ENCODE data around the gene MIER1.
"Not testable (repeated sequence)": the region's sequence is repeated elsewhere in the genome, so short reads cannot be mapped to it uniquely, and the experiment has no call there.

MIER1 gene

DNA sequence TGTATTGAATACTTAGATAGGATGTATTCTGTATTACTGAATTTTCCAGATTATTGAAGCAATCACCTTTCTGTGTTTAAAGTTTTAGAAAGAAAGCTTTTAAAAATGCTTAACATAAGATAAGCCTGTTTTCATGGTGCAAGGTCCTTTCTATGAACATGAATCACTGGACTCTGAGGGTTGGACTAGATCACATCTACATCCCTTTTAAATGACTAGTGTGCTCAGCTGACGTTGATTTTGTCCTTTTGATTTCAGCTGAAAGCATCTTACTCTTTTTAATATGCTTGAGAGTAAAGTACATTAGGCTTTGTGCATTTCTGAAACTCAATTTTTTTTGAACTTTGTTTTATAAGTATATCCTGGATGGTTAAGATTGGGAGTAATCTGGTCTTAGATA lies 16.2 kb downstream of the MIER1 start:
- no peak for DNase-seq

GRCh38 chr1:66943361-66943969 lies 18.7 kb downstream of the MIER1 start:
- DNase-seq = no peak

DNA sequence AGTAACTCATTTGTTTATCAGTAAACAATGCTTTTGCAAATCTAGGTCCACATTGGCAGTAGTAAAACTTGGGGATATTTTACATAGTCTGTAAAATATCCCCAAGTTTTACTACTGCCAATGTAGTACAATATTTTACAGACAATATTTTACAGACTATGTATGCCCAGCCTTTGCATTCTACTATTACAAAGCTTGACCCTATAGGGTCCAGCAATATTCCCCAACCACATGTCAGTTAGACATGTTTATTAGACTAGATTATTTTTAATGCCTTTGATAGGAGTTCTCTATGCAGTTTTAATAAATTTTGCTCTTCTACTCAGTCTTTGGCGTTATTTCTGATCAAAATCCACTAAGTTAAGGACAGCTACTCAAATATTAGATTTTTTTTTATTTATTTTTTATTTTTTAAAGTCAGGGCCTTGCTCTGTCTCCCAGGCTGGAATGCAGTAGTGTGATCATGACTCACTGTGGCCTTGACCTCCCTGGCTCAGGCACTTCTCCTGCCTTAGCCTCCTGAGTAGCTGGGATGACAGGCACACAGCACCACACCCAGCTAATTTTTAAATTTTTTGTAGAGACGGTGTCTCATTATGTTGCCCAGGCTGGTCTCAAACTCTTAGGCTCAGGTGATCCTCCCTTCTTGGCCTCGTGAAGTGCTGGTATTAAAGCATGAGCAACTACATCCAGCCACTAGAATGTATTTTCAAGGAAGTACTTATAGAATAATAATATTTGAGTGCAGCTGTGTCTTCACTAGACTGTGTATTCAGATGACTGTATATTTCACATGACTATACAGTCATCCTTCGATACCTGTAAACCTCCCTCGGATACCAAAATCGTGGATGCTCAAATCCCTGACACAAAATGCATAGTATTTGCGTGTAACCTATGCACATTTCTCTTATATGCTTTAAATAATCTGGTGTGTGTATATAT lies 19.8 kb downstream of the MIER1 start:
- no peak for DNase-seq

GRCh38 chr1:66945316-66945715 lies 20.5 kb downstream of the MIER1 start:
- DNase-seq = no peak

- DNase-seq = no peak
These were observed 22.5 kb downstream of the MIER1 start for GRCh38 chr1:66947267-66947666.

GRCh38 chr1:66951513-66951912 lies 26.7 kb downstream of the MIER1 start:
- no peak for DNase-seq

DNA sequence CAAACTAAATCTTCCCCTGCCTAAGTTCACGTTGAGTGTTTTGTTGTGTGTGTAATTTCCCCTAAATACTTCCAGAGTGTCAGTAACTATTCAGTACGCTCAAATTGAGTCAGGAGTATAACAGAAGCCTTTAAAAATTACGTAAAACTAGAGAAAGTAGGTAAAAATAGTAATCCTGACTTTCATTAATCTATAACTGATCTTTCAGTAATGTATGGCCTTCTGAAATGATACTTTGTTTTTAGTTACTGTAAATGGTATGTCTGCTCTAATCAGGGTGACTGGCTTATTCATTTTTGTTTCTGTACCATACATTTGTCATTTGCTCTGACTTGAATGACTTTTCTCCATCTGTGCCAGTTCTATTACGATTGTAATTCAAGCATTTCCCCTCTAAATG lies 29.4 kb downstream of the MIER1 start:
- no peak for DNase-seq

GRCh38 chr1:66957938-66958337 lies 33.1 kb downstream of the MIER1 start:
- DNase-seq = no peak

- not testable (repeated sequence) for DNase-seq
These were observed 41.5 kb downstream of the MIER1 start for GRCh38 chr1:66966188-66966873.

DNA sequence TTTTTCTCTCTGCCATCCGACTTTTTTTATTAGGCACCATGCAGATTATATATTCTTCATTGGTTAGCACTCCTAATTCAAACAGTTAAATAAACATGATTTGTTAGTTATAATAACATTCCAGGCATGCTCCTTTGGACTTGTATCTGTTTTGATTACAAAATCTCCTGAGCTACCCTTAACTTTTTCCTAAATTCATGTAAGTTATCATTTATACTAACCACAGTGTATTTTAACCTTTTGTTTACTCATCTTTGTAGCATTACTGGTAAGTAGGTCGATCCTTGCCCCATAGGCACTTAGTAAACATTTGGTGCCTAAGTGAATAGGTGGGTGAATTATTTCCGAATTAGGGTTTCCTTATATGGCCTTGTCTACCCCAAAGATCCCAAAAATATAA lies 43.8 kb downstream of the MIER1 start:
- DNase-seq = no peak

GRCh38 chr1:66978201-66978600 lies 53.4 kb downstream of the MIER1 start:
- no peak for DNase-seq

- not testable (repeated sequence) for DNase-seq
These were observed 54.8 kb downstream of the MIER1 start for GRCh38 chr1:66979621-66980020.

GRCh38 chr1:66980745-66981367 lies 56.1 kb downstream of the MIER1 start:
- DNase-seq = no peak

DNA sequence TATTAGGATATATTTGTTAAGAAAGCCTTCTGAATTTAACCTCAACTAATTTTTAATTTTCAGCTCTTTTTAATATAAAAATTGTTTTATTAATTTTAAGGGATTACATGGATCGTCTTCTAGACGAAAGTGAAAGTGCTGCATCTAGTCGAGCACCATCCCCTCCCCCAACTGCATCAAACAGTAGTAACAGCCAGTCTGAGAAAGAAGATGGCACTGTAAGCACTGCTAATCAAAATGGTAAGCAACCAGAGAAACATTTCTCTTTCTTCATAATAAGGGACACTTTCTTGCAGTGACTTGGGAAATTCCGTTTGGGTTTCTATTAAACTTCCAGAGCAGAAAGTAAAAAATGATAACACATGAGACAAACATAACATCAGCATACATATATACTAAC lies 56.9 kb downstream of the MIER1 start:
- DNase-seq = no peak

DNA sequence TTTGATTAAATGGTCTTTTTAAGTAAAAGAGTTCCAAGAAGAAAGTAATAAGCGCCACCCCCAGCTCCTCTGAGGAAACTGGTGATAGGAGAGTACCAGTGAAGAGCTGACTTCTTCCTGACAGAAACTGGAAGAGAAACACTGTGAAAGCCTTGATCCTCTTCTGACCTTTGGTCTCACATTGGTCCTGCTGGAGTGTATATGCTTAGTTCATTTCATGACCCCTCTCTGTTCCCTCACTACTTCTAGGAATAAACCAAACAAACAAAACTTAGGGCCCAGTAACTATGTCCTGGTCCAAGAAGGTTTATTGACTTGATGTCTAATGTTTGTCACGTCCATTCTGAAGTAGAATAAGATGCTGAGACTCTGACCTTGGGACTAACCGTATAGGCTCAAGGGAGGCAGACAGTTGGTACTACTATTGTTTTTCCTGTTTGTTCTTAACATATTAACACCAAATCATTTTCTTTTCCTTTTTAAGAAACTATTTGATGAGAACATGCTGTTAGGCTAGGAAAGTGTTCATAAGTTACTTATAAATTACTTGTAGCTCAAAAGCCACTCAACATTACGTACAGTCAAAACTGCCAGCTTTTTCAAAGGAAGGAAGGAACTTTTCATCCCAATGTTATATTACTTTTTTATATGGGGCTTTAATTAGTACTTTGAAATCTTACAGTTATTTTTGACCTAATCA lies 57.9 kb downstream of the MIER1 start:
- no peak for DNase-seq

- DNase-seq = no peak
These were observed 59.7 kb downstream of the MIER1 start for GRCh38 chr1:66984491-66984890.

GRCh38 chr1:66985835-66986234 lies 61.0 kb downstream of the MIER1 start:
- DNase-seq = no peak

DNA sequence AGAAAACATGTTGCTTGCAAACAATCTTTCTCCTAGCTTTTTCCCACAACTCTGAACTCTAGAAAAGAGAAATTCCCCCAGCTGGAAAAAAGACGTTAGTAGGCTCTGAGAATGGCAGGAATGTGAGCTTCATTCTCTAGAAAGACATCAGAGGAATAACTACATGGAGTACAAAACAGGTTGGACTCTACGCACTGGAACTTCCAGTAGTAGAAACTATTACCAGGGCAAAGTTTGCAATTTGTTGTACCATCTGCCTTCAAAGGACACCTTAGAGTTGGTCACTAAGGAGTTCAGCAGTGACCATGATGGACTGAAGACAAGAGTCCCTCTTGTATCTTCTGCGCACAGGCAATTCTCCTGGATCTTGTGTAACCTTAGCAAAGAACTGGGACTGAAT lies 68.3 kb downstream of the MIER1 start:
- no peak for DNase-seq

- no peak for DNase-seq
These were observed 71.4 kb downstream of the MIER1 start for GRCh38 chr1:66996018-66996682.

GRCh38 chr1:66998972-66999371 lies 74.2 kb downstream of the MIER1 start:
- no peak for DNase-seq

- no peak for DNase-seq
These were observed 75.0 kb downstream of the MIER1 start for GRCh38 chr1:66999640-67000400.
